Measurements from ENCODE around the gene IER2. TPM values are rescaled to one million over a fixed set of nuclear protein-coding genes. Genes with fewer than 3 reads are reported as not detected.

Gene IER2
- total and polyA plus RNA-seq, 2 experiments from 2014 or later: 30.4 to 84.0 TPM

- in situ Hi-C loops (cut with MboI): no loop called here
- Histone ChIP-seq H3K4me1 (ENCODE audit: insufficient read depth) (peaks cover 51% of the 10 kb centered on the region), H3K27me3 (replicated peaks; ENCODE audit: insufficient read depth) (no peaks in the 10 kb centered on the region), H3K27ac (peak overlapping the region; percentile 82), H3K4me3 (no peak overlapping the region), H3K4me2 (ENCODE audit: unreplicated experiment) (peak overlapping the region; percentile 32), H3K9ac (peak overlapping the region; percentile 58), H3K9me2 (ENCODE audit: insufficient read depth) (no peaks in the 10 kb centered on the region), H3K79me2 (ENCODE audit: insufficient read depth) (peaks cover 7% of the 10 kb centered on the region; the same call in 1 of the 2 replicates), H3K9me3 (ENCODE audit: low read depth) (no peaks in the 10 kb centered on the region), H3K36me3 (ENCODE audit: low read depth) (no peaks in the 10 kb centered on the region), H3F3A (ENCODE audit: insufficient read depth) (peaks cover 50% of the 10 kb centered on the region), H4K20me1 (ENCODE audit: insufficient read depth) (no peaks in the 10 kb centered on the region), H2AFZ (peak overlapping the region; percentile 66)
- 0 to 12% methylated on average over 1 of the region's 1 CpG for WGBS, 2 experiments (ENCODE audit: low coverage in 1 of 2, low lambda C conversion rate in 2 of 2, missing lambda C conversion rate in 2 of 2)
- TF ChIP-seq EZH2 (IDR thresholded peaks at IDR 0.05; ENCODE audit: insufficient read depth, poor library complexity, severe bottlenecking): no peak
- no peak for TF ChIP-seq EZH2phosphoT487 (IDR thresholded peaks at IDR 0.05; ENCODE audit: insufficient read depth, low read depth)
- peak; percentile 83 for DNase-seq
These were observed 10.3 kb downstream of the IER2 start for GRCh38 chr19:13160557-13160956.

DNA sequence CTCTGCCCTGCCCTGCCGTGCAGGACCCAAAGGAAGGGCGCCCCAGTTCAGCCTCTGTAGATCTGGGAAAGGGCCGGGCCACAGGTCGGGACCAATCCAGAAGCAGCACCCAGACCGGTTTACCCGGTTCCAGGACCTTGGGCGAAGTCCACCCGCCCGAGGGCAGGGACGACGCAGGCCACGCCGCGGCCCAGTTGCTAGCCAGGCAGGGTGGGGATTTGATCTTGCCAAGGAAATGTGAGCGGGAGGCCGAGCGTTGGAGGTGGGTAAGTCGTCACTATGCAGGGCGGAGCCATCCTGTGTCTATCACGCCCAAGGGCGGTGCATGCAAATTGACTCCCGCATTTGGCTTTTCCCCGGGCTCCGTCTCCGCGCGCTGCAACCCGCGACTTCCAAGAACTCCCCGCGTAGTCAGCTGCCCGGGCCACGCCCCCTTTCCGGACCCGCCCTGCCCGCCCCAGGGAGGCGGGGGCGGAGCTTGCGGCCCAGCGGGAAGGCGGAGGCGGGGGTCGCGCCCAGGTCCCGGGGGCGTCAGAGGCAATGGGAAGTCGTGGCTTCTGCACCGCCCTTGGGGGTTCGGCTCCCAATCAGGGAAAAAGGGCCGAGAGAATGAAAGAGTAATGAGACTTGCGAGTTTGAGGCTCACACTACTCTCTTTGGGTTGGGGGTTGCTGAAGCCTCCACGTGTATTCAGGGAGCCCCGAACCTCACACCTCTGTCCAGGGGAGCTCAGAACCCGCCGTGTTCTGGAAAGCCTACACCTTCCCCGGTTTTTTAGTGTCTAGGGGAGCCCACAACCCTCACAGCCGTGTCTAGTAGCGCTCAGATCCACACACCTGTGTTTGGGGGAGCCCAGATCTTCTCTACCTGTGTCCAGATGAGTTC, 12.8 kb downstream of the IER2 start:
- Histone ChIP-seq H3K36me3 (ENCODE audit: low read depth) (no peaks in the 10 kb centered on the region), H3K4me1 (ENCODE audit: insufficient read depth) (peaks cover 57% of the 10 kb centered on the region), H3K79me2 (ENCODE audit: insufficient read depth) (peaks cover 7% of the 10 kb centered on the region; the same call in 1 of the 2 replicates), H3K27ac (peak overlapping the region; percentile 91), H4K20me1 (ENCODE audit: insufficient read depth) (no peaks in the 10 kb centered on the region), H3F3A (ENCODE audit: insufficient read depth) (peaks cover 47% of the 10 kb centered on the region), H3K4me2 (ENCODE audit: unreplicated experiment) (peak overlapping the region; percentile 81), H3K9me2 (ENCODE audit: insufficient read depth) (no peaks in the 10 kb centered on the region), H3K9me3 (ENCODE audit: low read depth) (no peaks in the 10 kb centered on the region), H3K9ac (peak overlapping the region; percentile 80), H3K4me3 (peak overlapping the region; percentile 60), H3K27me3 (replicated peaks; ENCODE audit: insufficient read depth) (no peaks in the 10 kb centered on the region), H2AFZ (peak overlapping the region; percentile 87)
- peak; percentile 99 for DNase-seq
- in situ Hi-C loops (cut with MboI): no loop called here
- 2 to 5% methylated on average over 36 to 58 of the region's 58 CpGs for WGBS, 2 experiments (ENCODE audit: low coverage in 1 of 2, low lambda C conversion rate in 2 of 2, missing lambda C conversion rate in 2 of 2)
- TF ChIP-seq EZH2 (IDR thresholded peaks at IDR 0.05; ENCODE audit: insufficient read depth, poor library complexity, severe bottlenecking) (no peak), EZH2phosphoT487 (IDR thresholded peaks at IDR 0.05; ENCODE audit: insufficient read depth, low read depth) (no peak)

DNA sequence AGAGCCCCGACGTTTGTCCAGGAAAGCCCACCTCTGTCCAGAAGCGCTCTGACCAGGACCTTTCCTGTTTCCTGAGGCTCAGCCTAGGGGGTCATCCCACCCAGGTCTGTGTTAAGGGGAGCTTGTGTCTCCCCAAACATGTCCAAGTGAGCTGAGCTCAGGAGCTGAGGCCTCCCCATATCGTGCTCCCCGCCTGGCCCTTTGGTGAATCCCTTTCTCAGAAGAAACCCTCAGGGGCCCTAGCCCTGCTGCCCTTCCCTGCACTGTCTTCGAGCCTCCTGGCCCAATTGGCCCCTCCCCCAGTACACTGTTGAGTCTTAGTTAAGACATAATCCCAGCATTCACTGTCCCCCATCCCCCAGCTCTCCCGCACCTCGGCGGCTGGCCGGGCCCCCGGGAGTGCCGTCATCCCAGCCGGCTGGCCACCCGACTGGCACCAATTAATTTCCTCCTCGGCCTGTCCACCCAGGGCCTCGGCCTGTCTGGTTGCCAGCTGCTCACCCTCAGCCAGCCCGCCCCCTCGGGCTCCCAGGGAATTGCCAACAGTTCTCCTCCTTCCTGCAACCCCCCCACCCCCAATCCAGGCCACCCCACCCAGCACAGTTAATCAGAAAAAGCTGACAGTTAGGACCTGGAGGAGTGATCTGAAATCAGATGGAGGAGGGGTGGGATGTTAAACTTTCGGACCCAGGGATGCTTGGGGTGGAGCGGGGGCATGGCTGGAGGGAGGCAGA, 13.6 kb downstream of the IER2 start:
- TF ChIP-seq EZH2phosphoT487 (IDR thresholded peaks at IDR 0.05; ENCODE audit: insufficient read depth, low read depth): no peak
- no peak for TF ChIP-seq EZH2 (IDR thresholded peaks at IDR 0.05; ENCODE audit: insufficient read depth, poor library complexity, severe bottlenecking)
- Histone ChIP-seq H3K36me3 (ENCODE audit: low read depth) (no peaks in the 10 kb centered on the region), H3K9ac (peak overlapping the region; percentile 80), H4K20me1 (ENCODE audit: insufficient read depth) (no peaks in the 10 kb centered on the region), H3K4me1 (ENCODE audit: insufficient read depth) (peaks cover 66% of the 10 kb centered on the region), H3F3A (ENCODE audit: insufficient read depth) (peaks cover 53% of the 10 kb centered on the region), H3K9me2 (ENCODE audit: insufficient read depth) (no peaks in the 10 kb centered on the region), H3K4me3 (peak overlapping the region; percentile 60), H3K27me3 (replicated peaks; ENCODE audit: insufficient read depth) (no peaks in the 10 kb centered on the region), H2AFZ (peak overlapping the region; percentile 60), H3K4me2 (ENCODE audit: unreplicated experiment) (peak overlapping the region; percentile 81), H3K9me3 (ENCODE audit: low read depth) (no peaks in the 10 kb centered on the region), H3K27ac (peak overlapping the region; percentile 91), H3K79me2 (ENCODE audit: insufficient read depth) (peaks cover 7% of the 10 kb centered on the region; the same call in 1 of the 2 replicates)
- peak; percentile 95 for DNase-seq
- 1 to 2% methylated on average over 20 of the region's 20 CpGs for WGBS, 2 experiments (ENCODE audit: low coverage in 1 of 2, low lambda C conversion rate in 2 of 2, missing lambda C conversion rate in 2 of 2)
- in situ Hi-C loops (cut with MboI): no loop called here

DNA sequence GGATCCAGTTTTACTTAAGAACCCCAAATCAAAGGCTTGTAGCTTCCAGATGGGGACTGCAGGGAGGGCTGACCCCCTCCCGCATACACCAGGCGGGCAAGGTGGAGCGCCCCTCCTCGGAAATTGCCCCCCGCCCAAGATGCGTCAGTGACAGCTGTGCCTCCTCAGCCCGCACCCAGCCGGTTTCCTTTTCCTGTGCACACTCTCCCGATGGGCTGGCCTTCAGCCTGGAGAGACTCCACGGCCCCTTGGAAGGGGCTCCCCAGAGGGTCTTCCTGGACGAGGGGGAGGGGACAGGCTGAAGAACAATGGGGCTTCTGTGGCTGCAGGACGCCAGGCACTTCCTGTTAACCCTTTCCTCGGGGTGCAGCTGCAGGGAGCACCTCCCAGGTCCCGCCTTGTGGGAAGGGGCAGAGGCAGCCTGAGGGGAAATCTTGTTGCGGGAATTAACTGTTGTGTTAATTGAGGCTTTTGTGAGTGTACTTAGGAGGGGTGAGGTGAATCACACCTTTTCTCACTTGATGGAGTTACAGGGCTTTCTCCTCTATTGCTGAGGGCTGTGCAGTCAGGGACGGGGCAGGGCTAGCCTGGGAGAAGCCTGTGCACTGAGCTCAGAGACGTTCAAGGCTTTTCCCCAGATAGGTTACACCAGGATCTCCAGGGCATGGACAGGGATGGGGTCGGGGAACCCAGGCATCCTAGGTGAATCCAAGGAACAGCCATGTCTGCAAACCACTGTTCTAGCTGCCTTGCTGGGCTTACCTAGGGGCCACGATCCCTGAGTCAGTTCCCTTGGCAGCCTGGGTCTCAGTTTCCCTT, 14.3 kb downstream of the IER2 start:
- Histone ChIP-seq H3K4me1 (ENCODE audit: insufficient read depth) (peaks cover 72% of the 10 kb centered on the region), H3K27me3 (replicated peaks; ENCODE audit: insufficient read depth) (no peaks in the 10 kb centered on the region), H2AFZ (peak overlapping the region; percentile 60), H3K79me2 (ENCODE audit: insufficient read depth) (peaks cover 7% of the 10 kb centered on the region; the same call in 1 of the 2 replicates), H4K20me1 (ENCODE audit: insufficient read depth) (no peaks in the 10 kb centered on the region), H3K9me2 (ENCODE audit: insufficient read depth) (no peaks in the 10 kb centered on the region), H3K27ac (peak overlapping the region; percentile 91), H3K9ac (peak overlapping the region; percentile 80), H3F3A (ENCODE audit: insufficient read depth) (peaks cover 60% of the 10 kb centered on the region), H3K9me3 (ENCODE audit: low read depth) (no peaks in the 10 kb centered on the region), H3K36me3 (ENCODE audit: low read depth) (no peaks in the 10 kb centered on the region), H3K4me3 (peak overlapping the region; percentile 60), H3K4me2 (ENCODE audit: unreplicated experiment) (peak overlapping the region; percentile 81)
- in situ Hi-C loops (cut with MboI): no loop called here
- TF ChIP-seq EZH2 (IDR thresholded peaks at IDR 0.05; ENCODE audit: insufficient read depth, poor library complexity, severe bottlenecking) (no peak), EZH2phosphoT487 (IDR thresholded peaks at IDR 0.05; ENCODE audit: insufficient read depth, low read depth) (no peak)
- 14 to 19% methylated on average over 19 of the region's 19 CpGs for WGBS, 2 experiments (ENCODE audit: low coverage in 1 of 2, low lambda C conversion rate in 2 of 2, missing lambda C conversion rate in 2 of 2)
- peak; percentile 59 for DNase-seq
